ENCODE measurements around the gene KIF5B. TPM values are rescaled to one million over a fixed set of nuclear protein-coding genes. Genes with fewer than 3 reads are reported as not detected.

Gene KIF5B
- total and polyA plus RNA-seq, 2 of the 4 experiments (the other 2 are of a cell fraction): 33.5 to 68.5 TPM

DNA sequence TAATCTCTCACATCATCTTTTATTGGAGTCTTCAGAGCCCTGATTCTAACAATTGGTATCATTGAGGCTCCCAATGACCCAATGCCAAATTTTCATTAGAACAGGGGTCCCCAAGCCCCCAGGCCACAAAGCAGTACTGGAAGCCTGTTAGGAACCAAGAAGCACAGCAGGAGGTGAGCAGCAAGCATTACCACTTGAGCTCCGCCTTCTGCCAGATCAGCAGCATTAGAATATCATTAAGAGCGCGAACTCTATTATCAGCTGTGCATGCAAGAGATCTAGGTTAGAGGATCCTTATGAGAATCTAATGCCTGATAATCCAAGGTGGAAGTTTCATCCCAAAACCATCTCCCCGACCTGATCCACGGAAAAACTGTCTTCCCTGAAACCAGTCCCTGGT, 23.1 kb downstream of the KIF5B start:
- Histone ChIP-seq H3K4me1 (ENCODE audit: control insufficient read depth, insufficient read depth, low read length) (no peaks in the 10 kb centered on the region), H3K9me3 (ENCODE audit: control insufficient read depth, insufficient read depth, low read length) (no peaks in the 10 kb centered on the region), H4K5ac (ENCODE audit: low read depth, low read length) (no peak overlapping the region), H4K8ac (ENCODE audit: low read depth in 2 of 2, low read length in 2 of 2) (no peak overlapping the region), H3K9ac (ENCODE audit: low read depth, low read length) (no peak overlapping the region), H3K23ac (ENCODE audit: low read depth, low read length) (no peak overlapping the region), H3K4me3 (ENCODE audit: insufficient read depth, low read depth, low read length) (no peak overlapping the region), H4K91ac (ENCODE audit: insufficient read depth, low read depth, low read length) (no peak overlapping the region), H2AFZ (replicated peaks; ENCODE audit: low read length, poor library complexity) (no peak overlapping the region), H3K4me2 (ENCODE audit: low read depth, low read length) (no peak overlapping the region), H2AK9ac (replicated peaks; ENCODE audit: low read depth, low read length, poor library complexity) (no peak overlapping the region), H2AK5ac (ENCODE audit: low read depth, low read length) (no peak overlapping the region), H3K18ac (ENCODE audit: low read depth, low read length) (no peak overlapping the region), H3K36me3 (ENCODE audit: control insufficient read depth, insufficient read depth, low read length) (peaks cover 46% of the 10 kb centered on the region), H4K20me1 (ENCODE audit: insufficient read depth, low read length) (peaks cover 12% of the 10 kb centered on the region; the same call in 1 of the 2 replicates), H2BK120ac (ENCODE audit: low read depth, low read length) (no peak overlapping the region), H3K79me1 (ENCODE audit: low read depth in 1 of 2, low read length in 2 of 2) (peaks cover 8 to 38% of the 10 kb centered on the region in 2 experiments; a peak in 3 of 4 replicates), H2BK5ac (ENCODE audit: low read depth, low read length, poor library complexity, severe bottlenecking) (no peak overlapping the region), H3K56ac (ENCODE audit: extremely low read depth, insufficient read depth, low read length) (no peak overlapping the region), H3K9me1 (ENCODE audit: insufficient read depth, low read length) (no peaks in the 10 kb centered on the region), H2BK15ac (ENCODE audit: low read depth, low read length) (no peak overlapping the region), H2BK20ac (ENCODE audit: low read depth, low read length) (no peak overlapping the region), H3K27ac (ENCODE audit: insufficient read depth, low read length) (no peak overlapping the region), H3K27me3 (ENCODE audit: control insufficient read depth, insufficient read depth, low read length) (no peaks in the 10 kb centered on the region), H3K4ac (ENCODE audit: low read depth, low read length) (no peak overlapping the region), H3K14ac (replicated peaks; ENCODE audit: low read depth, low read length) (no peak overlapping the region)
- CTCF ChIA-PET: interaction anchor here (0.6 to 1.2 kb wide), 2 partner anchors 178 to 242 kb away, joined by 3 read pairs; no protein-coding TSS in a partner anchor
- TF ChIP-seq BHLHE40 (IDR thresholded peaks at IDR 0.05; ENCODE audit: low read depth, low read length) (no peak), RAD21 (IDR thresholded peaks at IDR 0.05; ENCODE audit: low read length) (no peak), RFX5 (IDR thresholded peaks at IDR 0.05; ENCODE audit: low read depth, low read length) (no peak), MXI1 (IDR thresholded peaks at IDR 0.05; ENCODE audit: borderline replicate concordance, low read depth, low read length) (no peak), CEBPB (IDR thresholded peaks at IDR 0.05; ENCODE audit: low read depth, low read length) (no peak), SMC3 (IDR thresholded peaks at IDR 0.05; ENCODE audit: low read depth, low read length) (no peak), MAZ (IDR thresholded peaks at IDR 0.05; ENCODE audit: borderline replicate concordance, low read depth, low read length) (no peak), MAFK (IDR thresholded peaks at IDR 0.05; ENCODE audit: low read depth, low read length) (no peak)
- TF ChIP-seq, protein P1, sequence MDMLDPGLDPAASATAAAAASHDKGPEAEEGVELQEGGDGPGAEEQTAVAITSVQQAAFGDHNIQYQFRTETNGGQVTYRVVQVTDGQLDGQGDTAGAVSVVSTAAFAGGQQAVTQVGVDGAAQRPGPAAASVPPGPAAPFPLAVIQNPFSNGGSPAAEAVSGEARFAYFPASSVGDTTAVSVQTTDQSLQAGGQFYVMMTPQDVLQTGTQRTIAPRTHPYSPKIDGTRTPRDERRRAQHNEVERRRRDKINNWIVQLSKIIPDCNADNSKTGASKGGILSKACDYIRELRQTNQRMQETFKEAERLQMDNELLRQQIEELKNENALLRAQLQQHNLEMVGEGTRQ (IDR thresholded peaks at IDR 0.05; ENCODE audit: low read depth, low read length): no peak
- POLR2A ChIA-PET (ENCODE audit: unreplicated experiment): no interaction called here
- BruUV-seq (replicated peaks): no TSS peak
- WGBS, 2 experiments (ENCODE audit: extremely low coverage in 2 of 2, insufficient read length in 1 of 2): no CpG with 5 or more reads among the region's 5 CpGs
- intact Hi-C loops (cut with micrococcal nuclease): no loop called here
- no peak for ATAC-seq (ENCODE audit: low read depth)
- no peak for DNase-seq
- dilution Hi-C loops (cut with HindIII; ENCODE audit: low sequenced_read_pairs, unreplicated experiment): no loop called here
- in situ Hi-C loops (cut with MboI; ENCODE audit: low sequenced_read_pairs): no loop called here
